Nephron (organoid): ENCODE results near the gene SIGLEC12.
"Not testable (repeated sequence)": the region's sequence is repeated elsewhere in the genome, so short reads cannot be mapped to it uniquely, and the experiment has no call there.

Source experiments
- H3K27ac Mint-ChIP-seq, 3 experiments: 2 replicates each; pipeline ENCODE4 v1.8.0; 2020; ENCODE audit warnings: mixed read lengths in 3 of 3, mild to moderate bottlenecking in 2 of 3, moderate library complexity in 1 of 3
- H3K27me3 Mint-ChIP-seq: 2 replicates; pipeline ENCODE4 v1.8.0; 2021; ENCODE audit warnings: low read depth, mild to moderate bottlenecking, moderate library complexity, mixed read lengths
- H3K36me3 Mint-ChIP-seq: 2 replicates; pipeline ENCODE4 v1.8.0; 2020; ENCODE audit warnings: low read depth, mixed read lengths
- H3K4me1 Mint-ChIP-seq: 2 replicates; pipeline ENCODE4 v1.8.0; 2020; ENCODE audit warnings: mixed read lengths
- H3K4me3 Mint-ChIP-seq, 3 experiments: 2 replicates each; pipeline ENCODE4 v1.8.0; 2020; ENCODE audit warnings: mild to moderate bottlenecking in 3 of 3, mixed read lengths in 3 of 3, moderate library complexity in 2 of 3
- H3K9me3 Mint-ChIP-seq: 2 replicates; pipeline ENCODE4 v1.8.0; 2020; ENCODE audit warnings: mixed read lengths
- TF ChIP-seq, protein P1 (sequence below), 3 experiments: fragments of 200-600 bp; sonication (generic); IDR thresholded peaks; one replicate each; pipeline ENCODE4 v1.5.0; 2021; ENCODE audit warnings: antibody characterized with exemption in 3 of 3; ENCODE audit not compliant: unreplicated experiment in 3 of 3

Gene SIGLEC12

DNA sequence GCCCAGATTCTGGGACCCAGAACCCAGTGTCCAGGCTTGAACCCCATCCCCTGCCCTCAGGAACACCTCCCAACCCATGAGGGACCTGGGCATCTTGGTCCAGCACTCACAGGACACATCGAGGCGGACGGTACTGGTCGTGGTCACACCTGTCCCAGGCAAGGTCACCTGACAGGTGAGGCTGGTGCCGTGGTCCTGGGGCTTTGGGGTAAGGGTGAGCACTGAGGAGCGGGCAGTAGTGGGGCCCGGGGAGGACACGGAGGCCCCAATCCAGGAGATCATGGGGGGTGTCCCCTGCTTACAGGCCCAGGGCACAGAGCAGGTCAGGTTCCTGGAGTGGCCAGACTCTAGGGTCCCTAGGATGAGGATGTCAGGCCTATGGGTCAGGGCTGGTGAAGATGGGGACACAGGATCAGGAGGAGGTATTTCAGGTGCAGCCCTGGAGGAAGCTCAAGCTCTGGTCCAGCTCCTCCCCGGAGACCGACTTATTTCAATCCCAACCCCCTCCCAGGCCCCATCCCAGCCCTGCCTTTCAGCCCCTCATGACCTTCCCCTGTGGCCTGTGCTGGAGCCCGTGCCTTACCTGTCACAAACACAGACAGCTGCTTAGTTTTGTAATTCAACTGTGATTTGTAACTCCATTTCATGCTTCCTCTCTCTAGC is 44.1 kb downstream of the SIGLEC12 start:
- no peaks in the 10 kb centered on the region for H3K4me1 Mint-ChIP-seq
- H3K27ac Mint-ChIP-seq: no peak overlapping the region
- H3K36me3 Mint-ChIP-seq: no peaks in the 10 kb centered on the region
- no peak overlapping the region for H3K4me3 Mint-ChIP-seq
- peaks cover 20% of the 10 kb centered on the region for H3K27me3 Mint-ChIP-seq
- TF ChIP-seq, protein P1, sequence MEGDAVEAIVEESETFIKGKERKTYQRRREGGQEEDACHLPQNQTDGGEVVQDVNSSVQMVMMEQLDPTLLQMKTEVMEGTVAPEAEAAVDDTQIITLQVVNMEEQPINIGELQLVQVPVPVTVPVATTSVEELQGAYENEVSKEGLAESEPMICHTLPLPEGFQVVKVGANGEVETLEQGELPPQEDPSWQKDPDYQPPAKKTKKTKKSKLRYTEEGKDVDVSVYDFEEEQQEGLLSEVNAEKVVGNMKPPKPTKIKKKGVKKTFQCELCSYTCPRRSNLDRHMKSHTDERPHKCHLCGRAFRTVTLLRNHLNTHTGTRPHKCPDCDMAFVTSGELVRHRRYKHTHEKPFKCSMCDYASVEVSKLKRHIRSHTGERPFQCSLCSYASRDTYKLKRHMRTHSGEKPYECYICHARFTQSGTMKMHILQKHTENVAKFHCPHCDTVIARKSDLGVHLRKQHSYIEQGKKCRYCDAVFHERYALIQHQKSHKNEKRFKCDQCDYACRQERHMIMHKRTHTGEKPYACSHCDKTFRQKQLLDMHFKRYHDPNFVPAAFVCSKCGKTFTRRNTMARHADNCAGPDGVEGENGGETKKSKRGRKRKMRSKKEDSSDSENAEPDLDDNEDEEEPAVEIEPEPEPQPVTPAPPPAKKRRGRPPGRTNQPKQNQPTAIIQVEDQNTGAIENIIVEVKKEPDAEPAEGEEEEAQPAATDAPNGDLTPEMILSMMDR (IDR thresholded peaks at IDR 0.05; ENCODE audit: unreplicated experiment in 3 of 3): no peak
- peaks cover 5% of the 10 kb centered on the region for H3K9me3 Mint-ChIP-seq

GRCh38 chr19:51456541-51457290 is 44.9 kb downstream of the SIGLEC12 start:
- TF ChIP-seq, protein P1 (IDR thresholded peaks at IDR 0.05; ENCODE audit: unreplicated experiment in 3 of 3): no peak
- no peaks in the 10 kb centered on the region for H3K36me3 Mint-ChIP-seq
- no peak overlapping the region for H3K4me3 Mint-ChIP-seq
- H3K27ac Mint-ChIP-seq: no peak overlapping the region
- no peaks in the 10 kb centered on the region for H3K4me1 Mint-ChIP-seq
- H3K27me3 Mint-ChIP-seq: peaks cover 16% of the 10 kb centered on the region
- H3K9me3 Mint-ChIP-seq: peaks cover 5% of the 10 kb centered on the region

- H3K4me1 Mint-ChIP-seq: no peaks in the 10 kb centered on the region
- no peak overlapping the region for H3K4me3 Mint-ChIP-seq
- TF ChIP-seq, protein P1 (IDR thresholded peaks at IDR 0.05; ENCODE audit: unreplicated experiment in 3 of 3): no peak
- no peaks in the 10 kb centered on the region for H3K36me3 Mint-ChIP-seq
- H3K27me3 Mint-ChIP-seq: peaks cover 11% of the 10 kb centered on the region
- H3K9me3 Mint-ChIP-seq: peaks cover 12% of the 10 kb centered on the region
- H3K27ac Mint-ChIP-seq: no peak overlapping the region
Measured at GRCh38 chr19:51450730-51451307, 50.8 kb downstream of the SIGLEC12 start.

GRCh38 chr19:51448411-51449016 is 53.1 kb downstream of the SIGLEC12 start:
- Mint-ChIP-seq H3K27me3 (peaks cover 11% of the 10 kb centered on the region), H3K4me3 (no peak overlapping the region), H3K27ac (no peak overlapping the region), H3K36me3 (no peaks in the 10 kb centered on the region), H3K9me3 (peaks cover 7% of the 10 kb centered on the region), H3K4me1 (no peaks in the 10 kb centered on the region)
- TF ChIP-seq, protein P1 (IDR thresholded peaks at IDR 0.05; ENCODE audit: unreplicated experiment in 3 of 3): no peak

GRCh38 chr19:51448011-51448410 is 53.6 kb downstream of the SIGLEC12 start:
- peaks cover 15% of the 10 kb centered on the region for H3K27me3 Mint-ChIP-seq
- TF ChIP-seq, protein P1 (IDR thresholded peaks at IDR 0.05; ENCODE audit: unreplicated experiment in 3 of 3): no peak
- H3K36me3 Mint-ChIP-seq: no peaks in the 10 kb centered on the region
- no peak overlapping the region for H3K4me3 Mint-ChIP-seq
- no peak overlapping the region for H3K27ac Mint-ChIP-seq
- H3K4me1 Mint-ChIP-seq: no peaks in the 10 kb centered on the region
- peaks cover 7% of the 10 kb centered on the region for H3K9me3 Mint-ChIP-seq

DNA sequence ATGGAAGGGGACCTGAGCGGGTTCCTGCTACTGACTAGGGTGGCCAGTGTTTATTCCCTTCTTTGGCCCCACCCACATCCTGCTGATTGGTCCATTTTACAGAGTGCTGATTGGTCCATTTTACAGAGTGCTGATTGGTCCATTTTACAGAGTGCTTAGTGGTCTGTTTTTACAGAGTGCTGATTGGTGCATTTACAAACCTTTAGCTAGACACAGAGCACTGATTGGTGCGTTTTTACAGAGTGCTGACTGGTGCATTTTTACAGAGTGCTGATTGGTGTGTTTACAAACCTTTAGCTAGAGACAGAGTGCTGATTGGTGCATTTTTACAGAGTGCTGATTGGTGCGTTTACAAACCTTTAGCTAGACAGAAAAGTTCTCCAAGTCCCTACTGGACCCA is 54.1 kb downstream of the SIGLEC12 start:
- H3K27me3 Mint-ChIP-seq: peaks cover 20% of the 10 kb centered on the region
- H3K36me3 Mint-ChIP-seq, H3K4me3 Mint-ChIP-seq, H3K4me1 Mint-ChIP-seq, H3K27ac Mint-ChIP-seq, H3K9me3 Mint-ChIP-seq: not testable (repeated sequence)
